GM19035 (cell line): ENCODE results near the gene ZCCHC10.

Experiments used
- ATAC-seq: cut with Tn5 transposase; IDR thresholded peaks from one replicate; pipeline ENCODE4 v1.9.1; 2021; ENCODE audit not compliant: unreplicated experiment

The ZCCHC10 gene

DNA sequence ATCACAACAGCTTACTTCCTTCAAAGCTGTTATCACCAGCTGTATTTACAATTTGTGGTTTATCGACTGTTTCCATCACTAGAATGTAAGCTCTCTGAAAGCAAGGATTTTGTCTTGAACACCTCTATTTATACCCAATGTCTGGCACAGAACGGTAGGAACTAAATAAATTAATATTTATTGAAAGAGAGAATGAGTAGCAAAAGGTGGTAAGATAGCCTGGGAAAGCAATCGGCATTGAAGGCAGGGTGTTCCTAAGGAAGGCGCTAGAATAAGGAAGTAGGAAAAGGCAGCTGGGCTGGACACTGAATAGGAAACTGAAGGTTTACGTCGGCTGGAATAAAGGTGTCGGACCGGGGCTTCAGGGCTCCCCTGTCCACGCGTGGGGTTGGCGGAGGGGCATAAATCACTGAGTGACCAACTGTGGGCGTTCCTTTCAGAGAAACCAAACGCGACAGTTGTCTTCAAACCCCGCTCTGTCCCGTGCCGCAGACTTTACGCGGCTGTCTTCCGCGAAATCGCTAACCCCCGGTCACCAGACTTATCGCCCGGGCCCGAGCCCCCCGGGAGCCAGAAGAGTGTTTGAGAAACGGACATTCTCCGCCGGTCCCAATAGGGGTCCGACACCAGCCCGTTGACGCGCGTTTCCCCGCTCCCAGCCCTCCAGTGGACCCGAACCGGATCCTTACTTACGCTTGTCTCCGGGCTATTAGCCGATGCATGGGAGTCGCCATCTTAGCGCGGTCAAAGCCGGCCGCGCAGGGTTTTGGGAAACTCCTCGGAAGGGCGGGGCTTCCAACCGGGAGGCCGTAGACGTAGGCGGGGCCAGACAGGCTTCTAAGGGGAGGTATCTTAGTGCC, at the start of gene ZCCHC10:
Gene ZCCHC10 (minus strand): TSS at position 746 of the 860 bp plus-strand sequence. CDS start 12 bp downstream, at position 734.
- peak; percentile 96 for ATAC-seq

GRCh38 chr5:133075572-133076536, 49.5 kb upstream of the ZCCHC10 start:
- ATAC-seq: no peak

GRCh38 chr5:133072021-133072420, 45.7 kb upstream of the ZCCHC10 start:
- no peak for ATAC-seq

DNA sequence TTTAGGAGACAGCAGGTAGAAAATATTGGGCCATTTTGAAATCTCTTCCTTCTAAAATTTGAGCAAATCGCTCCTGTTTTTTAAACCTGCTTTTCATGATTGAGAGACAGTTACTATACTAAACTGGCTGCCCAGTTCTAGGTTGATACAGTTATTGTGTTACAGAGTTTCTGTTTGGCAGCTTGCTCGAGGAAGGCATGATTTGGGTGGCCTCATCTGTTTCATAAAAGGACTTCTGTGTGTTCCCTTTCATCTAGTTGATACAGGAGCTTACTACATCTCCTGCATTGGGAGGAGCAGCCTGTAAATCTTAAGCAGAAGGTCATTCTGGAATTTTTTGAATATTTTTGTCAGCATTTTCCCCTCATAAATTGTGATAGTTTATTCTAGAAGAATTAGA, 39.7 kb upstream of the ZCCHC10 start:
- ATAC-seq: no peak

GRCh38 chr5:133065471-133065870, 39.1 kb upstream of the ZCCHC10 start:
- ATAC-seq: no peak

- ATAC-seq: no peak
Measured at GRCh38 chr5:133063965-133064364, 37.6 kb upstream of the ZCCHC10 start.

DNA sequence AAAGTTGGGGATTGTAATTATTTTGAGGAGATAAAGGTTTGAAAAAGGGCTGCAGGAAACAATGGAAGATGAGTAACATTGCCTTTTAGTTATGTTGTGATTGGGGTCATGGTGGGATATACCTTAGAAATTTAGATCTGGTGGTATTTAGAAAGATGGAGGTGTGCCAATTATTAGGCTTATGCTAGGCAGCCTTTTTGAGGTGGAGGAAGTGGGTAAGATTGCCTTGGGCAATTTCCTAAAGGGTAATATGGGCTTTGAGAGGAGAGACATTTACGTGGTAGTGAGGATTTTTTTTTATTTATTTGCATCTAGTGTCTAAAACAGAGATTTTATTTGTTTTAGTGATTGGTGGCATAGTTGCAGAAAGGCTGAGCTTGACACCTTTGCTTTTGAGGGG, 35.9 kb upstream of the ZCCHC10 start:
- ATAC-seq: no peak

DNA sequence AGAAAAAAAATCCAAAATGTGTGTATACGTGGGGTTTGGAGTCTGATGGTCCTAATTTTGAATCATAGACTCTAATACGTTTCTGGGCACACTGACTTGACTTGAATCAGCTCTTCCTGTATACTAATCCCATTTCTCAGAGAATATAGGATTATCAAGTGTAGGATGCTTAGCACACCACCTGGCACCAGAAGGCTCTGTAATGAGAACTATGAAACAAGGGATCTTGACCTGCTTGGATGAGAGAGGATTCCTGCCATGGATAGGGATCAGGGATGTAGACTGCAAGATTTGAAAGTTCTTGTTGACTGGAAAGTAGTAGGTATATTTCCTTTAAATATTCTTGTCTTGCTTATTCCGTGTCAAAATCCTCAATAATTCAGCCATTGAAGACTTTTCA, 33.3 kb upstream of the ZCCHC10 start:
- ATAC-seq: no peak

- no peak for ATAC-seq
Measured at GRCh38 chr5:133056891-133057290, 30.5 kb upstream of the ZCCHC10 start.

DNA sequence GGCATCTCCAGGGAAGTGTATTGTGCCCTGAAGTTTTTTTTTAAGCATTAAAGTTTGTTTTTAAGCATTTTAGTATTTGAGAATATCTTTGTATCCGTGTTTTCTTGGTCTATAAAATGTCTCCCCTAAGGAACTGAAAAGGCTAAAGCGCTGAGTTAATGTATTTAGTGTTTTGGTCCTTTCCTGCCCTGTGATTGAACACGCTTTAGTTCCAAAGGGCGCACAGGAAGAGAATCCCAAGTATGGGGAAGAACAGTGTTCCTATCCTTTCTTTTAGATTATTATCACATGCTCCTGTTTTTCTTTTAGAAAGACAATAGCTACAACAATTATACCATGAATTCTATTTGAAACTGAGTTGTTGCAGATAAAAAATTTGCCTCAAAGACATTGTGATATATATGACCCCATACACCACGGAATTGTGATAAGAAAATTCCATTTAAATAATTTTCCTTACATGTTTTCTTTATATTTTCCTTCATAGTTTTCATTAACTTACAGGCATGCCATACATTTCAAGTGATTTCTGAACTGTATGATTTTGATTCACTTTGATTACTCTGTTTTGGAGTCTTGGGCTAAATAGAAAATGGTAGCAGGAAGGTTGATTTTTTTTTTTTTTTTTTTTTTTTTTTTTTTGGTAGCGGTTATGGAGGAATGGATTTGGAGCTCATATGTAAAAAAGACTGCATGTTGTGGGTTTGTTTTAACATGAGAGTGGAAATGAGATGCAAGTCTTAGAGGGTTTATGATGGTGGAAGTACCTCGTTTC, 28.5 kb upstream of the ZCCHC10 start:
- no peak for ATAC-seq

DNA sequence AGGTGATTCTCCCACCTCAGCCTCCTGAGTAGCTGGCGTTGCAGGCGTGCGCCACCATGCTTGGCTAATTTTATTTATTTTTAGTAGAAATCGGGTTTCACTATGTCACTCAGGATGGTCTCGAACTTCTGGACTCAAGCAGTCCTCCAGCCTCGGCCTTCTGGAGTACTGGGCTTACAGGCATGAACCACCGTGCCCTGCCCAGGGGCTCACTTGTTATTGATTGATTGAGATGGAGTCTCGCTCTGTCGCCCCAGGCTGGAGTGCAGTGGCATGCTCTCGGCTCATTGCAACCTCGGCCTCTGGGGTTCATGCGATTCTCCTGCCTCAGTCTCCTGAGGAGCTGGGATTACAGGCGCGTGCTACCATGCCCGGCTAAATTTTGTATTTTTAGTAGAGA, 27.1 kb upstream of the ZCCHC10 start:
- ATAC-seq: no peak

DNA sequence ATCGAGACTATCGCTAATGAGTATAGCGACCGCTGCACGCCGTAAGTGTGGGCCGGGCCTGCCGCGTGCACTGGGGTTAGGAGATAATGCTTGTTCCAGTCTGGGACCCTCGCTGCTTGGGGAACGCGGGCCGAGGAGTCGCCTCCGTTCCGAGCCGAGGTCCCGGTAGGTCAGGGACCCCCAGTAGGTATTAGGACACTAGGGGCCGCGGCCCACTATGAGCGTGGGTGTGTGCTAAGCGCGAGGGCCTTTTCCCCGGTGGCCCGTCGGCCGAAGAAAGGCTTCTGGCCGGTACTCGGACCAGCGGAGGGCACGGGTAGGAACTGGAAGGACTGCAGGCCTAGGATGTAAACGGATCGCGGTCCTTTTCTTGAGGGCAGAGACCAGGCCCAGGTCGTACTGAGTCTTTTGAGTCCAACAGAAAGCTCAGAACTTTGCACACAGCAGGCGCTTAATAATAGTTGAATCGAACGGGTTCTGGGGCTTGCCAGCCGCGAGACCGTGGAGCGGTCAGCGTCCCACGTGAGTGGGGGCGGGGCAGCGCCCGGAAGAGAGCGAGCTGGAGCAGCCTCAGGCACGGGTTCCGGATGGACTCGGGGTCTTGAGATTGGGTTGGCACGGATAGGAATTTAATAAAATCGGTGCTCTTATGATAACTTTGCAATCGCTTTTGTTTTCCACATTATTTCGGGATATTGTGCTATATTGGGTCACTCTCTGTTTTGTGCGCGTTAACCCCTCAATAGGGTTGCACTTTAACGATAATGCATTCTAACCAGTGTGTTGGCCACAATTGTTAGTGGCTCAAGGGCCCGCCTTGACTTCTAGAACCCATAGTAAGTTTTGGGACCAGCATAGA, 26.2 kb upstream of the ZCCHC10 start:
- peak; percentile 34 for ATAC-seq

DNA sequence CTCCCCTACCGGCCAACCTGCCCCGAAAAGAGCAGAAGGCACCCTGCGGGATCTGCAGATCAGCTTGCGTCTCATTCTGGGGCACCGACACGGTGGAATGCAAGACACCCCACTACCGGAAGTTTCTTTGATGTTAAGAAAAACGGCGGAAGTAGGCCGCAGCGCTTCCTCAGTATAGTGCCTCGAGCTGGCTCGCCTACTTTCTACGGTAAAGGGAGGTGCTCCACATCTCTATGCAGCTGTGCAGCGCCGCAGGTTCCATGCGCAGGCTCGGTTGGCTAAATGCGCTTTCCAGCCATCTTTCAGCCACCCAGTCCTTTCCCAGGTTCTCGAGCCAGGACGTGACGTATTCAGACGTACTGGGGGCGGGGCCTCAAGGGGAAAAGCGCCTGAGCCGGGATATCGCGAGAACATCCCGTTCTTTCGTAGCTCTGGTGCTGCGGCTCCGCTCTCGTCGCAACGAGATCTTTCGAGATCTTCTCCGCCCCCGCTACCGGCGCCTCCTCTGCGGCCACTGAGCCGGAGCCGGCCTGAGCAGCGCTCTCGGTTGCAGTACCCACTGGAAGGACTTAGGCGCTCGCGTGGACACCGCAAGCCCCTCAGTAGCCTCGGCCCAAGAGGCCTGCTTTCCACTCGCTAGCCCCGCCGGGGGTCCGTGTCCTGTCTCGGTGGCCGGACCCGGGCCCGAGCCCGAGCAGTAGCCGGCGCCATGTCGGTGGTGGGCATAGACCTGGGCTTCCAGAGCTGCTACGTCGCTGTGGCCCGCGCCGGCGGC, 25.4 kb upstream of the ZCCHC10 start, which contains the start of gene HSPA4:
Gene HSPA4 (plus strand): TSS at position 472 of the 775 bp plus-strand sequence. CDS start 238 bp downstream, at position 710.
- peak; percentile 79 for ATAC-seq

- ATAC-seq: no peak
Measured at GRCh38 chr5:133051061-133051541, 24.8 kb upstream of the ZCCHC10 start.

DNA sequence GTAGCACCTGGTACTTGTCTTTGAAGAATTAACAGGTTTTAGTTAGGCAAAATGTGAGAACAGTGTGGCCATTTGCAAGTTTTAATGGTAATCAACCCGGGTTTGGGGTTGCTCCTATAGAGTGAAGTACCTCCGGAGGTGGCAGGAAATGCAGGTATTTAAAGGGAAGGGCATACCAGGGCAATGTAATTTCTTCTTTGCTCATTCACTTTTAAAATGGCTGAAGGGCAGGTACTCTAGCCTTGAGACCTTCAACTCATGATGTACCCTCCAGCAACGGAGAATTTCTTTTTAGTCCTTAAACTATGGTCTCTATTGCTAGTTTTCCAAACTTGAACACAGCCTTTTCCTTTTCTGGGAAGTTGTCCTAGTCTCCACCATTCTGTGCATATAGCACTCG, 24.2 kb upstream of the ZCCHC10 start:
- no peak for ATAC-seq

- ATAC-seq: no peak
Measured at GRCh38 chr5:133049726-133050048, 23.3 kb upstream of the ZCCHC10 start.

- ATAC-seq: no peak
Measured at GRCh38 chr5:133048993-133049725, 22.8 kb upstream of the ZCCHC10 start.

DNA sequence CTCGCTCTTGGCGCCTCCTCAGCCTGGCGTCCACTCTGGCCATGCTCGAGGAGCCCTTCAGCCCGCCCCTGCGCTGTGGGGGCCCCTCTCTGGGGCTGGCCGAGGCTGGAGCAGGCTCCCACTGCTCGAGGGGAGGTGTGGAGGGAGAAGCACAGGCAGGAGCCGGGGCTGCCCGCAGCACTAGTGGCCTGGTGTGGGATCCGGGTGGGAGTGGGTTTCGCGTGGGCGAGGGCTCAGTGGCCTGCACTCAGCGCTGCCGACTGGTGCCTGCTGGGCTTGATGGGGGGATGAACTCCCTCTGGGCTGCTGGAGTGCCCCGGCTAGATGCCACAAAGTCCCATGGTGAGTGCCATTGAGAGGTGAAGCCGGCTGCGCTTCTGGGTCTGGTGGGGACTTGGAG, 21.1 kb upstream of the ZCCHC10 start:
- no peak for ATAC-seq
